Activated naive CD8-positive, alpha-beta T cell treated with anti-CD3 and anti-CD28 coated beads, Interleukin-2, amount 50 U/mL, for 24 hours (primary cell): ENCODE data around the gene CHADL.

Experiments used
- ATAC-seq: fragments of 150-1000 bp; cut with Tn5 transposase; one replicate; pipeline ENCODE4 v1.10.0; 2021
- DNase-seq: peaks from one replicate; pipeline ENCODE4 v3.0.0; 2021
- H3K27ac Mint-ChIP-seq: one replicate; pipeline ENCODE4 v1.8.0; 2021; ENCODE audit warnings: mild to moderate bottlenecking, mixed read lengths
- H3K27me3 Mint-ChIP-seq: one replicate; pipeline ENCODE4 v1.8.0; 2021; ENCODE audit warnings: mixed read lengths
- H3K36me3 Mint-ChIP-seq: one replicate; pipeline ENCODE4 v1.8.0; 2021; ENCODE audit warnings: low read depth, mixed read lengths
- H3K4me1 Mint-ChIP-seq: one replicate; pipeline ENCODE4 v1.8.0; 2021; ENCODE audit warnings: mixed read lengths
- H3K4me3 Mint-ChIP-seq: one replicate; pipeline ENCODE4 v1.8.0; 2021; ENCODE audit warnings: mild to moderate bottlenecking, moderate library complexity, mixed read lengths
- H3K9me3 Mint-ChIP-seq: one replicate; pipeline ENCODE4 v1.8.0; 2021; ENCODE audit warnings: mixed read lengths

CHADL gene

GRCh38 chr22:41245917-41246499, 5.3 kb upstream of the CHADL start:
- ATAC-seq (no peak), DNase-seq (no peak)
- H3K27me3 Mint-ChIP-seq: no peaks in the 10 kb centered on the region
- H3K9me3 Mint-ChIP-seq: no peaks in the 10 kb centered on the region
- peaks cover 17% of the 10 kb centered on the region for H3K36me3 Mint-ChIP-seq
- no peak overlapping the region for H3K27ac Mint-ChIP-seq
- no peaks in the 10 kb centered on the region for H3K4me1 Mint-ChIP-seq
- no peak overlapping the region for H3K4me3 Mint-ChIP-seq

GRCh38 chr22:41243361-41243760, 2.6 kb upstream of the CHADL start:
- Mint-ChIP-seq H3K4me1 (peaks cover 4% of the 10 kb centered on the region), H3K27ac (no peak overlapping the region), H3K9me3 (no peaks in the 10 kb centered on the region), H3K27me3 (no peaks in the 10 kb centered on the region), H3K4me3 (no peak overlapping the region), H3K36me3 (peaks cover 6% of the 10 kb centered on the region)
- DNase-seq: no peak
- ATAC-seq: no peak

GRCh38 chr22:41242396-41243117, 1.8 kb upstream of the CHADL start:
- no peak for ATAC-seq
- Mint-ChIP-seq H3K4me1 (peaks cover 4% of the 10 kb centered on the region), H3K9me3 (no peaks in the 10 kb centered on the region), H3K27me3 (no peaks in the 10 kb centered on the region), H3K36me3 (peaks cover 2% of the 10 kb centered on the region), H3K27ac (no peak overlapping the region), H3K4me3 (no peak overlapping the region)
- DNase-seq: no peak

GRCh38 chr22:41241133-41241676, 474 bp upstream of the CHADL start:
- Mint-ChIP-seq H3K9me3 (no peaks in the 10 kb centered on the region), H3K4me1 (peaks cover 7% of the 10 kb centered on the region), H3K27me3 (peaks cover 3% of the 10 kb centered on the region), H3K27ac (no peak overlapping the region), H3K36me3 (no peaks in the 10 kb centered on the region), H3K4me3 (no peak overlapping the region)
- ATAC-seq (no peak), DNase-seq (no peak)

GRCh38 chr22:41239443-41240128, 1.1 kb downstream of the CHADL start:
- no peaks in the 10 kb centered on the region for H3K9me3 Mint-ChIP-seq
- H3K27ac Mint-ChIP-seq: no peak overlapping the region
- H3K4me1 Mint-ChIP-seq: peaks cover 7% of the 10 kb centered on the region
- no peak overlapping the region for H3K4me3 Mint-ChIP-seq
- ATAC-seq (no peak), DNase-seq (no peak)
- no peaks in the 10 kb centered on the region for H3K36me3 Mint-ChIP-seq
- H3K27me3 Mint-ChIP-seq: peaks cover 3% of the 10 kb centered on the region

GRCh38 chr22:41238570-41239442, 1.9 kb downstream of the CHADL start:
- DNase-seq: no peak
- H3K4me1 Mint-ChIP-seq: peaks cover 7% of the 10 kb centered on the region
- no peak for ATAC-seq
- H3K4me3 Mint-ChIP-seq: peak overlapping the region; percentile 50
- H3K27ac Mint-ChIP-seq: no peak overlapping the region
- H3K9me3 Mint-ChIP-seq: no peaks in the 10 kb centered on the region
- H3K36me3 Mint-ChIP-seq: no peaks in the 10 kb centered on the region
- H3K27me3 Mint-ChIP-seq: peaks cover 3% of the 10 kb centered on the region

GRCh38 chr22:41237707-41238569, 2.8 kb downstream of the CHADL start:
- Mint-ChIP-seq H3K9me3 (no peaks in the 10 kb centered on the region), H3K27ac (no peak overlapping the region), H3K36me3 (no peaks in the 10 kb centered on the region), H3K4me3 (peak overlapping the region; percentile 53), H3K4me1 (peaks cover 7% of the 10 kb centered on the region), H3K27me3 (peaks cover 3% of the 10 kb centered on the region)
- DNase-seq (peak; percentile 80), ATAC-seq (peak; percentile 86)

GRCh38 chr22:41237036-41237706, 3.6 kb downstream of the CHADL start:
- peaks cover 3% of the 10 kb centered on the region for H3K27me3 Mint-ChIP-seq
- ATAC-seq: no peak
- H3K27ac Mint-ChIP-seq: no peak overlapping the region
- no peaks in the 10 kb centered on the region for H3K9me3 Mint-ChIP-seq
- H3K4me3 Mint-ChIP-seq: peak overlapping the region; percentile 53
- DNase-seq: no peak
- peaks cover 7% of the 10 kb centered on the region for H3K4me1 Mint-ChIP-seq
- no peaks in the 10 kb centered on the region for H3K36me3 Mint-ChIP-seq

- no peak overlapping the region for H3K4me3 Mint-ChIP-seq
These were observed 5.7 kb downstream of the CHADL start for GRCh38 chr22:41234815-41235695.

GRCh38 chr22:41231369-41231768, 9.4 kb downstream of the CHADL start:
- H3K27ac Mint-ChIP-seq: no peak overlapping the region
- H3K4me3 Mint-ChIP-seq: no peak overlapping the region
- no peaks in the 10 kb centered on the region for H3K4me1 Mint-ChIP-seq

More at GRCh38 chr22:41234815-41235695, 5.7 kb downstream of the CHADL start:
- no peak overlapping the region for H3K27ac Mint-ChIP-seq
- DNase-seq: no peak
- peaks cover 3% of the 10 kb centered on the region for H3K27me3 Mint-ChIP-seq
- H3K36me3 Mint-ChIP-seq: peaks cover 5% of the 10 kb centered on the region
- no peak for ATAC-seq
- peaks cover 7% of the 10 kb centered on the region for H3K4me1 Mint-ChIP-seq
- no peaks in the 10 kb centered on the region for H3K9me3 Mint-ChIP-seq

GRCh38 chr22:41230401-41230785, 10.3 kb downstream of the CHADL start:
- H3K36me3 Mint-ChIP-seq: peaks cover 18% of the 10 kb centered on the region
- no peak overlapping the region for H3K27ac Mint-ChIP-seq
- ATAC-seq: no peak

More at GRCh38 chr22:41231369-41231768, 9.4 kb downstream of the CHADL start:
- DNase-seq (no peak), ATAC-seq (no peak)
- Mint-ChIP-seq H3K27me3 (no peaks in the 10 kb centered on the region), H3K36me3 (peaks cover 14% of the 10 kb centered on the region), H3K9me3 (no peaks in the 10 kb centered on the region)

GRCh38 chr22:41229730-41230400, 10.9 kb downstream of the CHADL start:
- no peak overlapping the region for H3K4me3 Mint-ChIP-seq
- H3K9me3 Mint-ChIP-seq: no peaks in the 10 kb centered on the region
- no peak for DNase-seq
- ATAC-seq: no peak
- peaks cover 20% of the 10 kb centered on the region for H3K36me3 Mint-ChIP-seq
- H3K27me3 Mint-ChIP-seq: no peaks in the 10 kb centered on the region
- no peak overlapping the region for H3K27ac Mint-ChIP-seq
- H3K4me1 Mint-ChIP-seq: no peaks in the 10 kb centered on the region

More at GRCh38 chr22:41230401-41230785, 10.3 kb downstream of the CHADL start:
- Mint-ChIP-seq H3K27me3 (no peaks in the 10 kb centered on the region), H3K4me1 (no peaks in the 10 kb centered on the region), H3K4me3 (no peak overlapping the region), H3K9me3 (no peaks in the 10 kb centered on the region)
- no peak for DNase-seq
